GM18909 (cell line): ENCODE measurements around the gene SCAPER.
A peak's percentile ranks its signal among the peaks of the same experiment; 100 is the strongest.
"Not testable (repeated sequence)": the region's sequence is repeated elsewhere in the genome, so short reads cannot be mapped to it uniquely, and the experiment has no call there.

Source experiments
- ATAC-seq: cut with Tn5 transposase; IDR thresholded peaks from one replicate; pipeline ENCODE4 v1.9.1; 2021; ENCODE audit warnings: mild to moderate bottlenecking; ENCODE audit not compliant: unreplicated experiment, poor library complexity

The SCAPER gene

DNA sequence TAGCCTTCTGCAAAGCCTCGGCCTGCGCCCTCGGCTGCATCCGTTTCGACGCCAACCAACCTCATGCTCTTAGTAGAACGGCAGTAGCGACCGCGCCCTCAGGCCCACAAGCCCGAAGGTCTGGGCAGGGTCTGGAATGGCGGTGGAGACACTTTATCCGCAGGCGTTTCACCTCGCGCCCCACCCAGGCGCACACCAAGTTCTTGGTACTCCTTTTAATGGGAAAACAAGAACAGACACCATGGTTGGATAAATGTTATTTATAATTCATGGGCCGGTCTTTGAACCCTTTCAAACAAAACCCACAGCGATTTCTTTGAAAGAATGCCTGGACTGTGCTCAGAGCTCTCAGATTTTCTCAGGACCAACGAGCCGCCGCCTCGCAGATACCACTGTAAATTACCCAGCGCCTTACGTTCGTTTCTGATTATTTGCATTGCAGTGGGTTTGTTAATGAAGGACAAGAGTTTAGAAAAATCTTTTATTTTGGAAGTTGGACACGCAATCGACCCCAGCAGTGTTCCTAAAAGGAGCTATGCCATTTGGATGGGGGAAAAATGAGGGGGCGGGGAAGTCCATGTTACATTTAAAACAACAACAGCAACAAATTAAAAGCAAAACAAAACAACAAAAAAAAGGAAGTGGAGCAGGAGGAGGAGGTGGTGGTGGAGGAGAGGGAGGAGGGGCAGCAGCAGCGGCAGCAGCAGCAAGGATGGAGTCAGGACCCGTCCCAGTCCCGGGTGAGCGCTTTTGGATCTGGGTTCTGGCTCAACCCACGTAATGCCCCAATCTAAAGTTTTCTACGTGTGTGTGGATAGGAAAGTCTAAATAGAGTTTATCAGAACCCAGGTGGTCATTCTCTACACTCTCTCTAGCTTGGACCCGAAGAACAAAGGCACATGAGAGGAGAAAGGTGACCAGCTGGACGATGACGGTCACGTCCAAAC is 569.6 kb downstream of the SCAPER start:
- no peak for ATAC-seq

DNA sequence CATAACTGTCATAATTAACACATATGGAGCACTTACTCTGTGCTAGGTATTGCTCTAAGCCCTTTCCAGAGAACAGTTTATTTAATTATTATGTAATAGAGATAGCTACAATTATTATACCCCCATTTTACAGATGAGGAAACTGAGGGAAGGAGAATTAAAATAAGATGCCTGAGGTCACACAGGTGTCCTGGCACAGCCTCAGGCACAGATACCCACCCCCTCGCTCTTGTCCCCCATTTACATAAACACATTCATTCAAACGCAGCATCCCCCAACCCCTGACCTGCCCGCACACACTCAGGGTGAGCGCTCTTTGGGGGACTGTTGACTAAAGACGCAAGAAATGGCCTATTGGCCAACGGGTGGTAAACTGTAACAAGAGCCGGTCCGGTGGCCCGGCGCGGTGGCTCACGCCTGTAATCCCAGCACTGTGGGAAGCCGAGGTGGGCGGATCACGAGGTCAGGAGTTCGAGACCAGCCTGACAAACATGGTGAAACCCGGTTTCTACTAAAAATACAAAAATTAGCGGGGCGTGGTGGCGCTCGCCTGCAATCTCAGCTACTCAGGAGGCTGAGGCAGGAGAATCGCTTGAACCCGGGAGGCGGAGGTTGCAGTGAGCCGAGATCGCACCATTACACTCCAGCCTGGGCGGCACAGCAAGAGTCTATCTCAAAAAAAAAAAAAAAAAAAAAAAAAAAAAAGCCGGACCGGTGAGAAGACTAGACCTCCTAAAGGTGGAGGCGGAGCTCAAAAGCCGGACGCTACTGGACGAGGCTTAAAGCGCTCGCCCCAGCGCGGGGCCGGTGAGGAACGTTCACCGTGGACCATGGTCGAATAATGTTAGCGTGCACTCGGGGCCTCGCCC is 570.5 kb downstream of the SCAPER start:
- no peak for ATAC-seq

DNA sequence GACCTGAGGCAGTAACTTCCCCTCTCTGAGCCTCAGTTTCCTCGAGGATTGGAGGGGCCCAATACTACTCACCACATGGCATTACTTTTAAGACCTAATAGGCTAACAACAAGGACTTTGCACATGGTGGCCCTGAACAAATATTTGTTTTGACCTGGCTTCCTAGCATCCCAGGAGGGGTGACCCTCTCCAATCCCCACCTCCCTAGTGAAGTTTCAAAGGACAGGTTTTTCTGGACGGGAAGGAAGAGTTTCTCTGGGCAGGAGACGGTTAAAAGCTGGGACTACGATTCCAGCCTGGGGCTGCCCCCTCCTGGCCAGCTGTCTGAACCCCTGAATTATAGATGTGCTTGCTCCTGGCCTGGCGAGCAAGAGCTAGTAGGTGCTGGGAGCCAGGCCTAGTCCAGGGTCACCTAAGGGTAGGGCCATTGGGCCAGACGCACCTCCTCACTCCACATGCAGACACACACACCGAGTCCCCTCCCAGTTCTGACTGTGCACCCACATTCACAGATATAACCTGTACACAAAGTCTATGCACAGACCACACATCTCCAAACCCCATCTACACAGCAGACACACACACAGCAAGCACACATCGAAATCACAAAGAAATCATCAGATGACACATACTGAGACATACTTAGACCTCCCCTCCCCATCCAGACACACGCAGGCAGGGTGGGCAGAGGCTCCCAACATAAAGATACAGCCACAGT is 571.3 kb downstream of the SCAPER start:
- ATAC-seq, result no peak

DNA sequence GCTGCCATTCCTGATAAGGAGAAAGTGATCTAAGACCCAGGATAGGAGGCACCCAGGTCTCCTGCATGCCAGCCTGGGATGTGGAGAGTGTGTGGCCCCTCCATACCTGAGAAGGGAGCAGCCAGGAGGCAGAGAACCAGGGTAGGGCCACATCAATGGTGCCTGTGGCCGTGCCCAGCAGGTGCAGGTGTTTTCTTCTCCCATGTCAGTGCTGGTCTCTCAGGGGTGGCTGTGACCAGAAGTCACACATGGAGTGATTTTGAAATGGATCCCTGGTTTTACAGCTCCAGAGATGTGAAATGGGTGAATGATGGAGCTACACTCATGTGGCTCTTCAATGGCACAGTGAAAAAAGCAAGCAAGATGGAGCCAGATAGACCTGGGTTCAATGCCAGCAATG is 571.8 kb downstream of the SCAPER start:
- ATAC-seq, result no peak

DNA sequence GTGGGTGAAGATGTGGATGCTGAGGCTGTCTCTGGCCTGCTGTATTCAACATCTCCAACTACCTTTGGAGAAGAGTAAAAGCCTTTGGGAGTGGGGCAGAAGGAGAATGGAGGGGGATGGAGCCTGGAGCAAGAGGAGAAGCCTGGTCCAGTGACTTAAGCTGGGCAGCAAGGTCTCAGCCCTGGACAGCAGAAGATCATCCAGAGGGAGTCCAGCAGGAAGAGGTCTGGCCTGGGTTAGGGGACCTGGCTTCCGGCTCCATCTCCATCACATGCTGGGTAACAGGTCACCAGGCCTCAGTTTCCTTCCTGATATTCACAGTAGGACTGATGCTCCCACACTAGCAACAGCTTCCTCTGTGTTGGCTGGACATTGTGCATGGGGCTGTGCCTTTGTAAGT is 572.3 kb downstream of the SCAPER start:
- no peak for ATAC-seq

DNA sequence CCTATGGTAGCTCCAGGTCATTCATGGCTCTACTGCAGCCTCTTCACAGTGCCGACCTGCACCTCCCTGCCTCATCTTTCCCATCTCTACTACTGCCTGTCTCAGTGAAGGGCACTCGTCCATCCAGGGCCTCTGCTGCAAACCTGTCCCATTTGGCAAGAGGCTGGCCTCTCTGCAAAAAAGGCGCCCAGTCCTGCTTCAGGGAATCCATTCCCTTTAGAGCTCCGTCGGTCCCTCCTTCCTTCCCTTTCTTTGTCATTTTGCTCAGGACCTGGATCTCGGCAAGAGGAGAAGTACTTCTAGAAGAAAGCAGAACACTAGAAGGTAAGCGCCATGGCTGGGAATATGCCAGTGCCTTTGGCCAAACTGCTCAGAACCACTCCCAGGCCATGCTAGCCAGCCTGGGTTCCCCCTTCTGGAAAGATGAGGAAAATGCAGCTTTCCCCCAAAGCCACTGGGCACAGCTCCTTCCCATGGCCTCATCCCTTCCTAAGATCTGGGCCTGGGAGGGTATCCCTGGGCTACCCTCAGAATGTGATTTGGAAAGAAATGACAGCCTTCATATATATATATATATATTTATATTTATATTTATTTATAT is 575.0 kb downstream of the SCAPER start:
- ATAC-seq, result no peak

DNA sequence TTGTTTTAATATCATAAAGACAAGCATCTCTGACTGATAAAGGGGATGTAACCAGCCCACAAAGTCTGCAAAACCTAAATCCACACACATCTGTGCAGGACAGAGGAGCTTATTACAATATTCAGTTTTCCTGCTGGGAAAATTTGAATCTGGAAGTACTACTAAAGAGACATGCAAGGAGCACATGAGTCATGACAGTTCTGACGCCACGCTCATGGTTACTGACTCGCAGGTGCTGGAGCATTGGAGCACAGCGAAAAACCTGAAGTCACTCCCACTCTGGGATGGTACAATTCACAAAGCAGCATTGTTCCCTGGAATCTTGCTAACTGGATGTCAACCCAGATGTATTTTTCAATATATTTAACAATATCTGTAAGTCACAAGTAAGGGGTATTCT is 576.2 kb downstream of the SCAPER start:
- no peak for ATAC-seq

DNA sequence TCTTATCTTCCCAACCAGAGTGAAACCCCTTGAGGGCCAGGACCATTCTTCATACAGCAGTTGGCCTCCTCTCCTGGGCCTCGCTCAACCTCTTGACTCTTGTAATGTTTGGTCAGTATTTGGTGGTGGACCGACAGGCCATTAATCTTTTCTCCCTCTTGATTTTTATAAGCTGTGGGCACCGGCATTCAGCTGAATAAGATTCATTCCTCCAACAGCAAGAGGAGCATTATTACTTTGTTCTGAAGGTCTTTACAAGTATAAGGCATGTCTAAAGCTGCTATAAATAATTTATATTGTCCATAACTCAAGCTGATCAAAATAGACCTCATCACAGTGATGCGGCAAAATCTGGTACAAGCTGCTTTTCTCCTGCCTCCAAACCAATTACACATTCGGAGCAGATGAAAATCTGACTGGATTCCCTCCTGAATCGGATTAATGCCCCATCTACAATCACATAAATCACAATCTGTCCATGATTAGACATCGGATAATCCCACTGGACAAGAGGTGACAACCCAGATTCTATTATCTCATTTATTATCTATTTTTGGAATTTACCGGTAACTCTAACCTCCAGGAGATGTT is 576.9 kb downstream of the SCAPER start:
- ATAC-seq, result no peak

DNA sequence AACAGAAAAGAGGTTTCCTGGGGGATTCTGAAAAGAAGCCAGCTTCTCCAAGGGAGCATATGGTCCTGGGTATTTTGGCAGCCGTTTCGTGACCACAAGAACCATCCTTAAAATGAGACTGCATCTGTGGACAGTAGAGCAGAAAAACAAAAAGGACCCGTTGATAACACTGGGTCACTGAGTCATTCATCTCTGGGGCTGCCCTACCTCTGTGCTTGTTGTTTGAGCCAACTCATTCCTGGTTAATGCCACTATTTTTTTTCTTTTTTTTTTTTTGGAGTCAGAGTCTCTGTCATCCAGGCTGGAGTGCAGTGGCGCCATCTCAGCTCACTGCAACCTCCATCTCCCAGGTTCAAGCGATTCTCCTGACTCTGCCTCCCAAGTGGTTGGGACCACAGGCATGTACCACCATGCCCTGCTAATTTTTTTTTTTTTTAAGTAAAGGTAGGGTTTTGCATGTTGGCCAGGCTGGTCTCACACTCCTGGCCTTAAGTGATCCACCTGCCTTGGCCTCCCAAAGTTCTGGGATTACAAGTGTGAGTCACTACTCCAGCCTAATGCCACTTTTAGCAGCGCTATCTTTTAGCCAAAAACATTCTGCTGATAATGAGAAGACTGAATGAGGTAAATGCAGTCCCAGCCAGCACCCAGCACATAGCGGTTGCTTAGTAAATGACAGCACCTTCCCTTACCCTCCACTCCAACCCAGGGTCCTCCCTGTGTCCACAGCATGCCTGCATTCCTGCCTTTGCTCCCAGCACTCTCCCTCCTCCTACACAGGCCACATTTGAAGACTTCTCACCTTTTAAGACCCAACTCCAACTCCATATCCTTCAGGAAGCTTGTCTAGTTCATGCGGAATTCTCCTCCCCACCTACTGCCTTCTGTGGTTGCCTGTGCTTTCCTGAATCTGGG is 577.7 kb downstream of the SCAPER start:
- ATAC-seq, result no peak

DNA sequence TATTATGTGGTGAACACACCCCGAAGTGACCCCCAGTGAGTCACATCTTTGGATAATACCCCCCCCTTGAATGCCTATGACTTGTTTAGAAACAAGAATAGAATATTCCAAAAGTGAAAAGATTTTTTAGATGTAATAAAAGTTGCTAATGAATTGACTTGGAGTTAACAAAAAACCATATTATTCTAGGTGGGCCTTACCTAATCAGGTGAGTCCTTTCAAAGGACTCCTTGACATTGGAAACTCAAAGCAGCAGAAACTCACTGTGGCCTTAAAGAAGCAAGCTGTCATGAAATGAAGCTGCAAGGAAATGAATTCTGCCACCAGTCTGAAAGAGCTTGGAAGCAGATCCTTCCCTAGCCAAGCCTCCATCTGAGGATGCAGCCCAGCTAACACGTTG is 579.4 kb downstream of the SCAPER start:
- no peak for ATAC-seq

DNA sequence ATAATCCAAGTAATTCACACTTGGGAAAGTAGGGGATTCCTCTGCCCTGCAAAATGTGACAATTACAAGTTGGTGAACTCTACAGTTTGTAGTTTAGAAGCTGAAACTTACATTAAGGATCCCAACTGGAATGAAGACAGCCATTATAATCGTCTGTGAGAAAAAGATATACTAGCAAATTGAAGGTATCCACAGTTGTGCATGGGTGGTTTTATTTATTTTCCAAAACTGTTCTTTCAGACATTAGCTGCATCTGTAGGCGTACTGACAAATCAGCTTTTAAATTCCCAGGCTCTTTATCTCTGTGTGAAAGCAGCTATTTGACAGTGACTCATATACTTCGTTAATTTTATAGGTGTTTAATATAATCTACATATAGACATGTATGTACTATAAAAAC is 581.1 kb downstream of the SCAPER start:
- no peak for ATAC-seq

DNA sequence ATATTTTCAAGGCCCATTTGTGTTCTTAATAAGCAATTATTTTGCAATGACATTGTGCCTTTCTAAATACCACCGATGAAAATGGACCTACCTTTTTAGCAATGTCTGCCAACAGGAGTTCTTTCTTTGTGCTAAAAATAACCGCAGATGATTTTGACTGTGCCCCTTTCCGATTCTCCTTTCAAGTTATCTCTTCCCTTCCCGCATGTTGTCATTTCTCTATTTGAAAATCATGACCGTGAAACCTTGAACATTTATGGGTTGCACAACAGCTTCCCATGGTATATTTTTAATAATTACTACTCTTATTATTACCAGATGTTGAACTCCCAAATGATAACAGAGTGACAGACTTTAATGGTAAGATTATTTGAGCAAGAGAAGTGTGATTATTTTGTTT is 583.5 kb downstream of the SCAPER start:
- no peak for ATAC-seq

DNA sequence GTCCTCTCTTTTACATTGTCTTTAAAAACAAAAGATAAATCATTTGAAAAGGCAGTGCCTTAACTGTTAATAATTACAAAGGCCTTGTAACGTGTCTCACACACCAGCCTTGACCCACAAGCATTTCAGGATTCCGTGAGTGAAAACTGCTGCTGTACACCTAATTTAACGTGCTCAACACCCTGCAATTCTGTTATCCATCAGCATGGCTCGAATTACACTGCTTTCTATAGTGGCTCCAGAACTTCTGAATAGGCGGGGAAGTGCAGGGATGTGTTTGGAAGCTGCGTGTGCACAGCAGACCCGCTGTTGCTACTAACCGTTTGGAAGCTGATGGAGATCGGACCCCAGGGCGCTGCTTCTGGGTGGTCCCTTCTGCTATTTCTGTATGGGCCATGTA is 584.0 kb downstream of the SCAPER start:
- no peak for ATAC-seq

DNA sequence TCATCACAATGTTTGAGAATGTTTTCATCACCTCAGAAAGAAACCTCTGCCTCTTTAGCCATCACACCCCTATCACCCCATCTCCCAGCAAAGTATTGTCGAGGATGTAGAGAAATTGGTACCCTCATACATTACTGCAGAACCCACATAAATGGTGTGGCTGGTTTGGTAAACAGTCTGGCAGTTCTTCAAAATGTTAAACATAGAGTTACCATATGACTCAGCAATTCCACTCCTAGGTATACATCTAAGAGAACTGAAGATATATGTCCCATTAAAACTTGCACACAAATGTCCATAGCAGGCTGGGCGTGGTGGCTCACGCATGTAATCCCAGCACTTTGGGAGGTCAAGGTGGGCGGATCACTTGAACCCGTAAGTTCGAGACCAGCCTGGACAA is 585.1 kb downstream of the SCAPER start:
- no peak for ATAC-seq

DNA sequence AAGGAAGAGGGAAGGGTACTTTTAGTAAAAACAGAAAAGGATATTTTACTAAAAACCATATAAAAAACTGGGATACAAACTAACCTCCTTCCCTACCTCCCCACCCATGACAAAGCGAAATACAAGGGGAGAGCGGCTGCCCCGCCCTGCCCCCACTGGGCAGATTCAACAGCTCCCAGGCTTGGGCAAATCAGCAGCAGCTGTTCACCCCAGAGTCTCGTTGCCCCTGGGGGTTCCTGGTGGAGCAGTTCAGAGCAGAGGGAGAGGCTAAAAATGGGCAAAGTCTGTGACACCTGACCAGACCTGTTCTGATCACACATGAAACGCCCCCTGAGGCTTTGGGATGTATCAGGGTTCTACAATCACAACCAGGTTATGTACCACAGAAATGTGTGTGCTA is 591.4 kb downstream of the SCAPER start:
- ATAC-seq, result no peak

DNA sequence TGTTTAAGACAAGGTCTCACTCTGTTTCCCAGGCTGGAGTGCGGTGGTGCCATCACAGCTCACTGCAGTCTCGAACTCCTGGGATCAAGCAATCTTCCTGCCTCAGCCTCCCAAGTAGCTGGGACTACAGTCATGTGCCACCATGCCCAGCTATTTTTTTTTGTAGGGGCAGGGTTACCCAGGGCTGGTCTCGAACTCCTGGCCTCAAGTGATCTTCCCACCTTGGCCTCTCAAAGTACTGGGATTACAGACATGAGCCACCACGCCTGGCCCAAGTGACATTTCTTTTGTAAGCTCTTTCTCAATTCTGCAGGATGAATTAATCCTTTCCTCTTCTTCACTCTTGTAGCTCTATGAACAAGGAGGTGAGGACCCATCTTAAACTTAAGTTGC is 592.0 kb downstream of the SCAPER start:
- not testable (repeated sequence) for ATAC-seq

DNA sequence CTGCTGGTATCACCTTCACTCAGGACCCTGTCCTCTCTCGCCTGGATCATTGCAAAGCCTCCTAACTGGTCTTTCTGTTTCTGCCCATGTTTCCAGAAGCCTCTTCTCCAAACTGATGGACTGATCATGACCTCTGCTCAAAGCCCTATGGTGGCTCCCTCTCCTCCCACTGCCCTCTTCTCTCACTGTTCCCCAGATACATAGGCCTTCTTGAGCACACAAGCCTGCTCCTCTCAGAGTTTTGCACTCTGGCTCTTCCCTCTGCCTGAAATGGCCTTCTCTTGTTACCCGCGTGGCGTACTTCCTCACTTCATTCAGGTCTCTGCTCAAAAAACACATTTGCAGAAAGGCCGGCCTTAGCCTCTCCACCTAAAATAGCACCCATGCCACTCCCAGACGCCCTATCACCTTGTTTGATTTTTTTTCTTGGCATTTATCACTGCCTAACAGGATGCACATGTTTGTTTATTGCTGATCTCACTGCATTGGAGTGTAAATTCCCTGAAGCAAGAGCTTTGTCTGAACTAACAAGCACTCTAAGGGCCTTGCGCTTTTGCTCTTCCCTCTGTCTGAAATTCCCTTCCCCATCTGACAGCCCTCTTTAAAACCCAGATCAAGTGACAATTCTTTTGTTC is 592.5 kb downstream of the SCAPER start:
- no peak for ATAC-seq

DNA sequence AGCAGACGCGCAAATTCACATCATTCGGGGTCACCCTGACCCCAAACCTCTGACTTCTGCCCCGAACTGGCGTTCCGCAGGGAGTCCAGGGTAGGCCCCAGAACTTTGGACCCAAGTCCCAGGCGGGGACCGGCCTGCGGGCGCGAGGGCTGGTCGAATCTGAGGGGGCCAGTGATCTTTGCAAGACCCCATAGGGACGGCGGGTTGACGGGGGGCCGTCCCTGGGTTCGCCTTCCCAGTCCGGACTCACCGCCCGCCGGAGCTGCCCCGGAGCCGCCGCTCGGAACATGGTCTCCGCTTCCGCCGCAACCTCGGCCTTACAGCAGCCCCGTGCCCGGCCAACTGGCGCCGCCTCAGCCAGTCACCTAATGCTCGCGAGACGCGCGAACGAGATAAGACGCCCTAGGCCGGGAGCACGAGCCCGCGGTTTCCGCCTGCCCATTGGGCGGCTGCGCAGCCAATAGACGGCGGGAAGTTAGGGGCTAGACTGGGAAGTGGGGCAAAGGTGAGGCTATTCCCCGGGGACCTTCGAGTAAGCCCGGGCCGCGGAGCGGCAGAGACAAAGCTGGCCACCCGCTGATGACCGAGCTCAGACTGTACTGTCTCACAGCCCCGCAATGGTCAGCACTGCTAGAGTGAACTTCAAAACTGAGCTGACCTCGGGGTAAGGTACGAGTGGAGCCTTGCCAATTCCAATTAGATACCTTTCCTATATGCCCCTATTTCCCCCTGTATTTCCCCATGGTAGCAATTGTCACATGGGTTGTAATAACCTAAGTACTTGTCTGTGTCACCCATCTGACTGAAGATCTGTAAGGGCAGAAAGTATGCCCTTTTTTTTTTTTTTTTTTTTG is 593.8 kb downstream of the SCAPER start, which contains the start of gene ETFA:
Gene ETFA, minus strand, starts transcription at position 370 of the 854 bp plus-strand sequence. Its CDS starts 81 bp downstream, at position 289.
- ATAC-seq, result peak; percentile 98
